PC-9 (cell line): ENCODE data around the gene TXNL4A.

Experiments
- EZH2 ChIP-seq: fragments of 200-600 bp; sonication (generic); IDR thresholded peaks from 2 replicates; pipeline ENCODE4 v1.8.0; 2017; ENCODE audit warnings: antibody characterized with exemption, low read depth
- TF ChIP-seq, protein P1 (sequence below): fragments of 200-600 bp; sonication (generic); conservative IDR thresholded peaks from 2 replicates; pipeline ENCODE4 v1.6.1; 2017; ENCODE audit warnings: mixed run types, antibody characterized with exemption, mild to moderate bottlenecking, moderate library complexity

DNA sequence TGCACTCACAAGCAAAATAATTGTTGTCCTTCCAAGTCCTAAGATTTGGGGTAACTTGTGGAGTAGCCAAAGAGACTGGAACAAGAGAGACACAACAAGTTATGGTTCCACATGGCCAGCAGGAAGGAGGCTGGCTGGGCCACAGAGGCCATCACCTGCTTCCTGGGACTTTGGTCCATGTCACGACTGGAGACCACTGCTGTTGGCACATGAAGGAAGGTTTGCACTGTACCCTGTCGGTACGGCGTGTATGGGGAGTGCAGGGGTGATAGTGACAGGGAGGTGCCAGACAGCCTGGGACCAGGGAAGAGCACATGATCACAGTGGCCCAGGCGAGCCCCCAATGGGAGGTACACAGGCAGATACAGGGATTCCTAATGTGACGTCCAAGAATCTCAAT is 52.4 kb downstream of the TXNL4A start:
- TF ChIP-seq, protein P1, sequence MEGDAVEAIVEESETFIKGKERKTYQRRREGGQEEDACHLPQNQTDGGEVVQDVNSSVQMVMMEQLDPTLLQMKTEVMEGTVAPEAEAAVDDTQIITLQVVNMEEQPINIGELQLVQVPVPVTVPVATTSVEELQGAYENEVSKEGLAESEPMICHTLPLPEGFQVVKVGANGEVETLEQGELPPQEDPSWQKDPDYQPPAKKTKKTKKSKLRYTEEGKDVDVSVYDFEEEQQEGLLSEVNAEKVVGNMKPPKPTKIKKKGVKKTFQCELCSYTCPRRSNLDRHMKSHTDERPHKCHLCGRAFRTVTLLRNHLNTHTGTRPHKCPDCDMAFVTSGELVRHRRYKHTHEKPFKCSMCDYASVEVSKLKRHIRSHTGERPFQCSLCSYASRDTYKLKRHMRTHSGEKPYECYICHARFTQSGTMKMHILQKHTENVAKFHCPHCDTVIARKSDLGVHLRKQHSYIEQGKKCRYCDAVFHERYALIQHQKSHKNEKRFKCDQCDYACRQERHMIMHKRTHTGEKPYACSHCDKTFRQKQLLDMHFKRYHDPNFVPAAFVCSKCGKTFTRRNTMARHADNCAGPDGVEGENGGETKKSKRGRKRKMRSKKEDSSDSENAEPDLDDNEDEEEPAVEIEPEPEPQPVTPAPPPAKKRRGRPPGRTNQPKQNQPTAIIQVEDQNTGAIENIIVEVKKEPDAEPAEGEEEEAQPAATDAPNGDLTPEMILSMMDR, result no peak
- TF ChIP-seq EZH2, result no peak
